Kasumi-1 (cell line): ENCODE results near the gene UBE2L6.
"Not testable (repeated sequence)": the region's sequence is repeated elsewhere in the genome, so short reads cannot be mapped to it uniquely, and the experiment has no call there.

Source experiments
- DNase-seq, 2 experiments: peaks; one replicate each; lab custom pipeline; 2025; lab: John Stamatoyannopoulos, UW

The UBE2L6 gene

GRCh38 chr11:57566905-57567514 is 462 bp downstream of the UBE2L6 start:
- DNase-seq, result no peak

GRCh38 chr11:57566005-57566904 is 1.2 kb downstream of the UBE2L6 start:
- DNase-seq, result peak; percentile 24 to 61

- DNase-seq, result no peak
Measured at GRCh38 chr11:57562596-57562995, 4.9 kb downstream of the UBE2L6 start.

GRCh38 chr11:57560146-57560545 is 7.3 kb downstream of the UBE2L6 start:
- no peak for DNase-seq

- DNase-seq, result no peak
Measured at GRCh38 chr11:57556041-57556440, 11.4 kb downstream of the UBE2L6 start.

- no peak for DNase-seq
Measured at GRCh38 chr11:57555393-57555792, 12.1 kb downstream of the UBE2L6 start.

- DNase-seq, result no peak
Measured at GRCh38 chr11:57552479-57552878, 15.0 kb downstream of the UBE2L6 start.

GRCh38 chr11:57551941-57552340 is 15.5 kb downstream of the UBE2L6 start:
- no peak for DNase-seq

- no peak for DNase-seq
Measured at GRCh38 chr11:57549983-57550382, 17.5 kb downstream of the UBE2L6 start.

- DNase-seq, result peak; percentile 44 to 56
Measured at GRCh38 chr11:57547854-57548377, 19.6 kb downstream of the UBE2L6 start.

- DNase-seq, result no peak
Measured at GRCh38 chr11:57546869-57547475, 20.5 kb downstream of the UBE2L6 start.

GRCh38 chr11:57546451-57546850 is 21.0 kb downstream of the UBE2L6 start:
- no peak for DNase-seq

- no peak for DNase-seq
Measured at GRCh38 chr11:57545883-57546282, 21.6 kb downstream of the UBE2L6 start.

- DNase-seq, result no peak
Measured at GRCh38 chr11:57544566-57544965, 22.9 kb downstream of the UBE2L6 start.

- no peak for DNase-seq
Measured at GRCh38 chr11:57543593-57543992, 23.9 kb downstream of the UBE2L6 start.

- no peak for DNase-seq
Measured at GRCh38 chr11:57542582-57542981, 24.9 kb downstream of the UBE2L6 start.

- DNase-seq, result no peak
Measured at GRCh38 chr11:57541169-57541568, 26.3 kb downstream of the UBE2L6 start.

GRCh38 chr11:57539342-57539741 is 28.1 kb downstream of the UBE2L6 start:
- DNase-seq, result no peak

- DNase-seq, result no peak
Measured at GRCh38 chr11:57536947-57537619, 30.4 kb downstream of the UBE2L6 start, which contains the start of gene SMTNL1. Gene SMTNL1 (plus strand): TSS chr11:57537595. CDS start chr11:57542643, 5,048 bp downstream.

- not testable (repeated sequence) for DNase-seq
Measured at GRCh38 chr11:57534449-57534848, 33.0 kb downstream of the UBE2L6 start.

- DNase-seq, result peak; percentile 100
Measured at GRCh38 chr11:57530596-57531507, 36.6 kb downstream of the UBE2L6 start, which contains the start of gene TIMM10. Gene TIMM10 (minus strand): TSS chr11:57530754. CDS start chr11:57530189, 565 bp downstream.
